Parathyroid adenoma (tissue), 2 donors: ENCODE data around the gene PILRB.
"Not testable (repeated sequence)": the region's sequence is repeated elsewhere in the genome, so short reads cannot be mapped to it uniquely, and the experiment has no call there.

ENCODE experiments used
- H2AFZ ChIP-seq: fragments of 300-600 bp; sonication (generic); one replicate; pipeline ENCODE4 v1.7.0; 2017; ENCODE audit warnings: antibody characterized with exemption, mild to moderate bottlenecking
- H3K27ac ChIP-seq: fragments of 300-600 bp; sonication (generic); one replicate; pipeline ENCODE4 v1.7.0; 2017
- H3K27me3 ChIP-seq: fragments of 300-600 bp; sonication (generic); one replicate; pipeline ENCODE4 v1.7.0; 2017; ENCODE audit warnings: low read length; ENCODE audit not compliant: control insufficient read depth, insufficient read depth
- H3K36me3 ChIP-seq: fragments of 300-600 bp; sonication (generic); one replicate; pipeline ENCODE4 v1.7.0; 2017; ENCODE audit warnings: low read length; ENCODE audit not compliant: control insufficient read depth, insufficient read depth
- H3K4me1 ChIP-seq: fragments of 300-600 bp; sonication (generic); one replicate; pipeline ENCODE4 v1.7.0; 2017; ENCODE audit warnings: control low read depth
- H3K4me2 ChIP-seq: fragments of 300-600 bp; sonication (generic); one replicate; pipeline ENCODE4 v1.7.0; 2017; ENCODE audit warnings: low read length
- H3K4me3 ChIP-seq: fragments of 300-600 bp; sonication (generic); one replicate; pipeline ENCODE4 v1.7.0; 2017; ENCODE audit warnings: low read depth, low read length
- H3K79me2 ChIP-seq: fragments of 300-600 bp; sonication (generic); one replicate; pipeline ENCODE4 v1.7.0; 2017; ENCODE audit warnings: control low read depth
- H3K9ac ChIP-seq: fragments of 300-600 bp; sonication (generic); one replicate; pipeline ENCODE4 v1.7.0; 2017; ENCODE audit warnings: mild to moderate bottlenecking
- H3K9me3 ChIP-seq: fragments of 300-600 bp; sonication (generic); one replicate; pipeline ENCODE4 v1.7.0; 2017; ENCODE audit warnings: low read length; ENCODE audit not compliant: control insufficient read depth
- TF ChIP-seq, protein P1 (sequence below): fragments of 300-600 bp; sonication (generic); IDR thresholded peaks from one replicate; pipeline ENCODE4 v1.7.0; 2017; ENCODE audit warnings: antibody characterized with exemption, mild to moderate bottlenecking
- donor health status: primary hyperparathyroidism.

PILRB gene

GRCh38 chr7:100342765-100343164 lies 15.2 kb upstream of the PILRB start:
- TF ChIP-seq, protein P1, sequence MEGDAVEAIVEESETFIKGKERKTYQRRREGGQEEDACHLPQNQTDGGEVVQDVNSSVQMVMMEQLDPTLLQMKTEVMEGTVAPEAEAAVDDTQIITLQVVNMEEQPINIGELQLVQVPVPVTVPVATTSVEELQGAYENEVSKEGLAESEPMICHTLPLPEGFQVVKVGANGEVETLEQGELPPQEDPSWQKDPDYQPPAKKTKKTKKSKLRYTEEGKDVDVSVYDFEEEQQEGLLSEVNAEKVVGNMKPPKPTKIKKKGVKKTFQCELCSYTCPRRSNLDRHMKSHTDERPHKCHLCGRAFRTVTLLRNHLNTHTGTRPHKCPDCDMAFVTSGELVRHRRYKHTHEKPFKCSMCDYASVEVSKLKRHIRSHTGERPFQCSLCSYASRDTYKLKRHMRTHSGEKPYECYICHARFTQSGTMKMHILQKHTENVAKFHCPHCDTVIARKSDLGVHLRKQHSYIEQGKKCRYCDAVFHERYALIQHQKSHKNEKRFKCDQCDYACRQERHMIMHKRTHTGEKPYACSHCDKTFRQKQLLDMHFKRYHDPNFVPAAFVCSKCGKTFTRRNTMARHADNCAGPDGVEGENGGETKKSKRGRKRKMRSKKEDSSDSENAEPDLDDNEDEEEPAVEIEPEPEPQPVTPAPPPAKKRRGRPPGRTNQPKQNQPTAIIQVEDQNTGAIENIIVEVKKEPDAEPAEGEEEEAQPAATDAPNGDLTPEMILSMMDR, result no peak
- H3K4me2 ChIP-seq, result no peak overlapping the region
- H2AFZ ChIP-seq, result no peak overlapping the region
- H3K27me3 ChIP-seq, result no peaks in the 10 kb centered on the region
- H3K9me3 ChIP-seq, result no peaks in the 10 kb centered on the region
- H3K79me2 ChIP-seq, result peaks cover 8% of the 10 kb centered on the region
- H3K4me1 ChIP-seq, result peaks cover 4% of the 10 kb centered on the region
- H3K9ac ChIP-seq, result no peak overlapping the region
- H3K36me3 ChIP-seq, result no peaks in the 10 kb centered on the region
- H3K27ac ChIP-seq, result no peak overlapping the region
- H3K4me3 ChIP-seq, result no peak overlapping the region

DNA sequence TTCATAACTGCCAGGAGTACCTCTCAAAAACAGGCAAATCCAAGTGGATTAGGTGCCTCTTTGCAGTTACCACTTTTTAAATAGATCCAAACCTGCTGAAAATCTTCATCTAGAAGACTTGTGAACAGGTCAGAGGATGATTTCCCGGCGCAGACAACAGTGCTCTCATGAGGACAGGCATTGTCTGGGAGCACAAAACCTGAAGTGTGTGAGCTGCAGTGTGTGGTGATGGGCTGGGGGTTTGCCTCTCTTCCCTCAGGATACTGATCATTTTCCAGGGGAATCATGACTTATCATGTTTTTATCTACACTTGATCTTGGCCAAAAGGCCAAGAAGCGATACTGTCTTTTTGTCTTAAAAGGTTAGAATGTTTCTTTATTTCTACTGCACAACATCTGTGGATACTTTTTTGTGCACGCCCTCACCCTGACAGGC lies 13.8 kb upstream of the PILRB start:
- not testable (repeated sequence) for H3K27me3 ChIP-seq, H2AFZ ChIP-seq, H3K4me3 ChIP-seq, H3K36me3 ChIP-seq, H3K4me1 ChIP-seq, H3K9me3 ChIP-seq, H3K27ac ChIP-seq, H3K9ac ChIP-seq, H3K4me2 ChIP-seq
- peaks cover 11% of the 10 kb centered on the region for H3K79me2 ChIP-seq

DNA sequence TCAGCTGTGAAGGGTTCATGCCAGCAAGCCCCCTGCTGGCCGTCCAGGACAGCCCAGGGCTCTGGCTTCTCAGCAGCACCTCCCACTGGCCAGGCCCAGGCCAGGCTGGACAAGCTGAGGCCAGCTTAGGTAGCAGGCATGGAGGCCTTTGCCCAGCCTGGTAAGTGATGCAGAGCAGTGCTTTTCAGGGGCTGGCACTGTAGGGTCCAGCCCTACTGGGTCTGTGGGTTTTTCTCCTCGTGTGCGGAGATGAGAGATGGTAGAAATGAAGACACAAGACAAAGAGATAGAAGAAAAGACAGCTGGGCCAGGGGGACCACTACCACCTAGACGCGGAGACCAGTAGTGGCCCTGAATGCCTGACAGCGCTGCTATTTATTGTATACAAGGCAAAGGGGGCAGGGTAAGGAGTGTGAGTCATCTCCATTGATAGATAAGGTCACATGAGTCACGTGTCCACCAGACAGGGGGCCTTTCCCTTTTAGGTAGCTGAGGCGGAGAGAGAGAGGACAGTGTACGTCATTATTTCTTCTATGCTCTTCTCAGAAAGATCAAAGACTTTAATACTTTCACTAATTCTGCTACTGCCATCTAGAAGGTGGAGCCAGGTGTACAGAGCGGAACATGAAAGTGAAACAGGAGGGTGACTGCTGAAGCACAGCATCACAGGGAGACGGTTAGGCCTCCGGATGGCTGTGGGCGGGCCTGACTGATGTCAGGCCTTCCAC lies 13.2 kb upstream of the PILRB start:
- not testable (repeated sequence) for H3K4me1 ChIP-seq, H3K36me3 ChIP-seq, H3K9ac ChIP-seq, H3K9me3 ChIP-seq, H3K4me3 ChIP-seq, H2AFZ ChIP-seq, H3K27me3 ChIP-seq, H3K4me2 ChIP-seq
- TF ChIP-seq, protein P1, result peak; percentile 40
- peaks cover 11% of the 10 kb centered on the region for H3K79me2 ChIP-seq
- H3K27ac ChIP-seq, result peak overlapping the region; percentile 60

DNA sequence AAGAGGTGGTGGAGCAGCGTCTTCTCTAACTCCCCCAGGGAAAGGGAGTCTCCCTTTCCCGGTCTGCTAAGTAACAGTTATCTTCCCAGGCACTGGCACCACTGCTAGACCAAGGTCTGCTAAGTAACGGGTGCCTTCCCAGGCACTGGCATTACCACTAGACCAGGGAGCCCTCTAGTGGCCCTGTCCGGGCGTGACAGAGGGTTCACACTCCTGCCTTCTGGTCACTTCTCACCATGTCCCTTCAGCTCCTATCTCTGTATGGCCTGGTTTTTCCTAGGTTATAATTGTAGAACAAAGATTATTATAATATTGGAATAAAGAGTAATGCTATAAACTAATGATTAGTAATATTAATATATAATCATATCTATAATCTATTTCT lies 12.6 kb upstream of the PILRB start:
- not testable (repeated sequence) for H3K4me3 ChIP-seq, H3K9ac ChIP-seq, H3K27ac ChIP-seq, H3K4me1 ChIP-seq, H3K36me3 ChIP-seq, H2AFZ ChIP-seq, H3K4me2 ChIP-seq, H3K9me3 ChIP-seq, H3K27me3 ChIP-seq
- peaks cover 11% of the 10 kb centered on the region for H3K79me2 ChIP-seq

DNA sequence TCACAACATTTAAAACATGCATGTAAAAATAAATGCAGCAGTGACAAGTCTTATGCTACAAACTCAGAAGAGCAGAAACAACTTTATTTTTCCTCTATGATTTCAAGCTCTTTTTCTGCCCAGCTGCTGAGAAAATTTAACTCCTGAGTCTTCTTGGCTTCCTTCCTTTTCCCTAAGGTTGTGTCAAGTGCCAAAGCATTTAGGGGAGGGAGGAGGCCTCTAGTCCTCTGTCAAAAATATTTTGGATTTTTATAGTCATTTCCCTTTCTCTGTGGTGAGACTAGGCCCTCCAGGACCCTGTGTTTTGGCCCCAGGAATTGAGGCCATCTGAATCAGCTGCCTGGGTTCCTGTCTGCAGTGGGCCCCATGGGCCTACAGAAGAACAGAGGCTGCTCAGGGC lies 11.0 kb upstream of the PILRB start:
- no peak overlapping the region for H2AFZ ChIP-seq
- peaks cover 13% of the 10 kb centered on the region for H3K79me2 ChIP-seq
- H3K4me3 ChIP-seq, result no peak overlapping the region
- H3K27me3 ChIP-seq, result no peaks in the 10 kb centered on the region
- TF ChIP-seq, protein P1, result no peak
- no peak overlapping the region for H3K4me2 ChIP-seq
- no peak overlapping the region for H3K9ac ChIP-seq
- H3K9me3 ChIP-seq, result no peaks in the 10 kb centered on the region
- no peaks in the 10 kb centered on the region for H3K36me3 ChIP-seq
- peaks cover 4% of the 10 kb centered on the region for H3K4me1 ChIP-seq
- no peak overlapping the region for H3K27ac ChIP-seq

DNA sequence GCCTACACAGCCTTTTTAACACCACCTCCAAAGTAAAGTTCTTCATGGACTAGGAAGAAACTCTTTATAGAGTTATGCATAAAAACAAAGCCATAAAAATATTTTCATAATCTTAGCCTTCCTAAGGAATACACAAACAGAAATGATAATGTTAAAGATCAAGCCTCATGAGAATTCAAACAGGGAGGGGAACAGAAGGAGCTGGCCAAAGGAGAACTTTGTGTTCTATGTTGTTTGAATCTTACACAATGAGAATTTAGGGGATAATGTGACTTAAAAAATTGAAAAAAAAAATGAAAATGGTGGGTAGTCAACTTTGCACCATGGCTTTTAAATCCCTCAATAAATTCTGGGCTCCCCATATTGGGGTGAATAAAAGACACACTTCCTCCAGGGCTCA lies 9.1 kb upstream of the PILRB start:
- Histone ChIP-seq H3K9ac (no peak overlapping the region), H3K4me2 (no peak overlapping the region), H3K27me3 (no peaks in the 10 kb centered on the region), H3K36me3 (no peaks in the 10 kb centered on the region), H3K79me2 (peaks cover 10% of the 10 kb centered on the region), H2AFZ (no peak overlapping the region), H3K4me1 (peaks cover 4% of the 10 kb centered on the region), H3K27ac (no peak overlapping the region), H3K4me3 (no peak overlapping the region), H3K9me3 (no peaks in the 10 kb centered on the region)
- TF ChIP-seq, protein P1, result no peak
